NCI-H146 (cell line): ENCODE results near the gene RNF167.

Source experiments
- DNase-seq: peaks from one replicate; lab custom pipeline; 2025; lab: John Stamatoyannopoulos, UW

The RNF167 gene

GRCh38 chr17:4953451-4953961 lies 13.4 kb downstream of the RNF167 start:
- DNase-seq = no peak

GRCh38 chr17:4955091-4955490 lies 15.0 kb downstream of the RNF167 start:
- DNase-seq = no peak

GRCh38 chr17:4956493-4957061 lies 16.5 kb downstream of the RNF167 start:
- no peak for DNase-seq

- DNase-seq = no peak
These were observed 18.0 kb downstream of the RNF167 start for GRCh38 chr17:4958102-4958501.

- DNase-seq = no peak
These were observed 19.3 kb downstream of the RNF167 start for GRCh38 chr17:4959261-4959965.

GRCh38 chr17:4960279-4960922 lies 20.3 kb downstream of the RNF167 start:
- DNase-seq = no peak

GRCh38 chr17:4965311-4965986 lies 25.4 kb downstream of the RNF167 start:
- no peak for DNase-seq

GRCh38 chr17:4966844-4967538 lies 26.9 kb downstream of the RNF167 start:
- DNase-seq = peak; percentile 99

GRCh38 chr17:4967539-4968485 lies 27.7 kb downstream of the RNF167 start, which contains the start of gene SPAG7:
Gene SPAG7 (minus strand): TSS chr17:4967817. CDS start chr17:4967804, 13 bp downstream.
- peak; percentile 94 for DNase-seq

GRCh38 chr17:4968486-4969046 lies 28.5 kb downstream of the RNF167 start:
- peak; percentile 56 for DNase-seq

GRCh38 chr17:4969047-4969550 lies 29.0 kb downstream of the RNF167 start:
- no peak for DNase-seq

- DNase-seq = no peak
These were observed 29.6 kb downstream of the RNF167 start for GRCh38 chr17:4969551-4970173.

GRCh38 chr17:4970273-4970672 lies 30.2 kb downstream of the RNF167 start:
- no peak for DNase-seq

GRCh38 chr17:4971826-4972225 lies 31.8 kb downstream of the RNF167 start:
- no peak for DNase-seq

- no peak for DNase-seq
These were observed 32.3 kb downstream of the RNF167 start for GRCh38 chr17:4972322-4972721.

- DNase-seq = no peak
These were observed 32.7 kb downstream of the RNF167 start for GRCh38 chr17:4972752-4973151.

- DNase-seq = no peak
These were observed 33.4 kb downstream of the RNF167 start for GRCh38 chr17:4973256-4974114.

- no peak for DNase-seq
These were observed 34.1 kb downstream of the RNF167 start for GRCh38 chr17:4974115-4974670.
